Measurements from ENCODE around the gene MYH14.
"Not testable (repeated sequence)": the region's sequence is repeated elsewhere in the genome, so short reads cannot be mapped to it uniquely, and the experiment has no call there.

Gene MYH14

DNA sequence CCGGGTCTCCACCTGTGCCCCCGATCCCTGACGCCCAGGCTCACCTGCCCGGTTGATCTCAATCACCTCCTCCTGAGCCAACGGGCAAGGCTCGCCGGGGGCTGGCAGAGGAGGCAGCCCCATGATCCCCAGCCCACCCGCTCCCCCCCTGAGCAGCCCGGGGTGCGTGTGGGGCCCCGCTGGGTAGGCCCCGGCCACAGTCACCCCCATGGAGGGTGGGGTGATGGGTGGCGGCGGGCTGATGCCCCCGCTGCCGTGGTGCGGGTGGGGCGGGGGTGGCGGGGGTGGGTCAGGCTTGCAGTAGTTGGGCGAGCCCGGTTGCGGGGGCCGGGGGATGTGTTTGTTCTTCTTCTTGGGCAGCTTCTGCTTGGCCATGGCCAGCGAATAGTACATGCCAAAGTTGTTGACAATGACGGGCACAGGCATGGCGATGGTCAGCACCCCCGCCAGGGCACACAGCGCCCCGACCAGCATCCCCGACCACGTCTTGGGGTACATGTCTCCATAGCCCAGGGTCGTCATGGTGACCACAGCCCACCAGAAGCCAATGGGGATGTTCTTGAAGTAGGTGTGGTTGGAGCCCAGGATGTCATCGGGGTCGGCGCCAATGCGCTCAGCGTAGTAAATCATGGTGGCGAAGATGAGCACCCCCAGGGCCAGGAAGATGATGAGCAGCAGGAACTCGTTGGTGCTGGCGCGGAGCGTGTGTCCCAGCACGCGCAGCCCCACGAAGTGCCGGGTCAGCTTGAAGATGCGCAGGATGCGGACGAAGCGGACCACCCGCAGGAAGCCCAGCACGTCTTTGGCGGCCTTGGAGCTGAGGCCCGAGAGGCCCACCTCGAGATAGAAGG, 119.7 kb downstream of the MYH14 start:
- no peak for ATAC-seq

DNA sequence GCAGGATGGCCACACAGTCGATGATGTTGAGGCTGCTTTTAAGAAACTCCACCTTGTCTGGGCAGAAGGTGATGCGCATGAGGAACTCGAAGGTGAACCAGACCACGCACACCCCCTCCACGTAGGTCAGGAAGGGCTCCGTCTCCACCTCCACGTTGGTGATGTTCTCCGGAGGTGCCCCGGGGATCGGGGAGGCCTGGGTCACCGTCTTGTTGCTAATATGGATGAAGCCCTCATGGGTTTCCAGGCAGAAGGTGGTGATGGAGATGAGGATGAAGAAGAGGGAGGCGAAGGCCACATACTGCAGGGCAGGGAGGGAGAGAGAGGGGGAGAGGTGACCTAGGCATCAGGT, 120.3 kb downstream of the MYH14 start:
- no peak for ATAC-seq

DNA sequence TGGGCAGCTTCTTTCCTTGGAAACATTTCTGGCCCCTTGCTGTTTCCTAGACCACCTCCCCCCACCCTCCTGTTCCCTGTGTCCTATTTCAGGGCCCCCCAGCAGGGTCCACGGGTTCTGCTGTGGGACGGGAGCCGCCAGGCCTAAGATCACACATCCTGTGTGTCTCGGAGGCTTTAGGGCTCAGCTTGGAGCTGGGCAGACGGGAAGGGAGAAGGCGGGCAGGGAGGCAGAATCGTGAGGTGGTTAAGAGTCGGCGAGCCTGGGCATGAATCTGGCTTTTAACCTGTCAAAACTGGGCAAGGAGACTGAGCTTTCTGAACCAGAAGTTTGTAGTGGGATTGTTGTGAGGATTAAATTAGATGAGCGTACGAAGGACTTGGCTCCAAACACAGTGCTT, 120.9 kb downstream of the MYH14 start:
- ATAC-seq: no peak

DNA sequence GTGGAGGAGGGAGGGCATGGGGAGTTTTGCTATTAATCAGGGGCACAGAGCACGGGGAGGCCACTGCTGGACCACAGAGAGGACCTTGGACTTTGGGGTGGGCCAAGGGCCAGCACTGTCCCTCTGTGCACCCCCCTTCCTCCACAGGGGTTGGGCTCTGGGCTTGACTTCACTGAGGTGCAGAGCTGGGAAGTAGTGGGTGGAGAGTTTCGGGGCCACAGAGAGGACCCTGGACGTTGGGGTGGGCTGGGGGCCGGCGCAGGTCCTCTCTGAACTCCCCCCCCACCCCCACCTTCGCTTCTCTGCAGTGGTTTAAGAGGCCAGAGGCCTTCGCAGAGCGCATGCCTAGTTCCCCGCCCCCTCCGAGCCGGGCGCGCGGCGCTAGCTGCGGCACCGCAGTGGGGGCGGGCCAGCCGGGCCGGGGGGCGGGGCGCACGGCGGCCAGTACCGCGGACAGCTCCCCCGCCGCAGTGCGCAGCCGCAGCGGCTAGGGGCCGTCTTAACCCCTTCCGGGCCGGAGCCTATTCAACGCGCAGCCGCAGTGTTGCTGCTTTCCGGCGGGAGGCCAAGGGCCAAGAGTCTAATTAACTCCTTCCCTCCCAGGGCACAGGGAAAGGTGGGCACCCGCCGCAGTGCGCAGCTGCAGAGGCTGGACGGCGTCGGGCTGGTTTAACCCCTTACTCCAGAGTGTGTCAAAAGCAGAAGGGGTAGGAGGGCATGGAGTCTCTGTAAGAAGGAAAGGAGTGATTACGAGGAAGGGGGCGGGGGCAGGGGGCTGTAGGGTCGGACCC, 122.1 kb downstream of the MYH14 start:
- ATAC-seq: peak in 1 of 2 donors; percentile 7

DNA sequence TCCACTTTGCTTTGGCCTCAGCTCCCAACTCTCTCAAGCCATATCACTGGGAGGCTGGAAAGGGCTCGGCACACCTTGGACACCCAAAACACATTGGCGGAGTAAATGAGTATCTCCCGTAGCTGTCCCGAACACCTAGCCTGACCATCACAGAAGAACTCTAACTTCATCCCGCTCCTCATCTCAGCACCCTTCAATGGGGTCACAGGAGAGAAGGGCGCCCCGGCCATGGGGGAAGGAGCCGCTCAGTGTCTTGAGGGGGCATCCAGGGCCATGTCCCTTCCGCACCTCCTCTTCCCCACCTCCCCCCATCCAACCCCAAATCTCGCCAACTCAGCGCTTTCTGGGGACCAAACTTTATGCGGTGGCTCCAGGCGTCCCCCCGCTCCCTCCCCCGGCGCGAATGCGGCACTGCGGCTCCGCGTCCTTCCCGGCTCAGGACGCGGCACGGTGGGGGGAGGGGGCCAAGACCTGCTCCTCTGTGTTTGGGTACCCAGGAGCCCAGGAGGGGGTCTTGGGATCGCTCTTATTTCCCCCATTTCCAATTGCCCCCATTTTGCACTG, 122.8 kb downstream of the MYH14 start:
- no peak for ATAC-seq

DNA sequence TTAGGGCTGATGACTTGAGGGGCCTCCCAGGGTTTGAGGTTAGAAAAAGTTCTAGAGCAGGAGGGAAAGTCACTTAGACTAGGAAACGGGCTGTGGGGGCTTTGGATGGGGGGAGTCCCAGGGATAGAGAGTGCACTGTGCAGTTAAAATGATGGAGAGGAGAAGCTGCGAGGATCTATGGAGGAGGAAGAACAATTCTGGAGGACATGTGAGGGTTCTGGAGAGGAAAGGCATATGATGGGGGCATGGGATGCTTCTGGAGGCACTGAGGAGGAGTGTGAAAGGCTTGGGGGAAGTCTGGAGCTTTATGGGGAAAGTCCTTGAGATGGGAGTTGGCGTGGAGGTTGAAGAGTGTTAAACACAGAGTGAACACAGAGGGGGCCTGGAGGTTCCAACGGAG, 123.6 kb downstream of the MYH14 start:
- no peak for ATAC-seq

DNA sequence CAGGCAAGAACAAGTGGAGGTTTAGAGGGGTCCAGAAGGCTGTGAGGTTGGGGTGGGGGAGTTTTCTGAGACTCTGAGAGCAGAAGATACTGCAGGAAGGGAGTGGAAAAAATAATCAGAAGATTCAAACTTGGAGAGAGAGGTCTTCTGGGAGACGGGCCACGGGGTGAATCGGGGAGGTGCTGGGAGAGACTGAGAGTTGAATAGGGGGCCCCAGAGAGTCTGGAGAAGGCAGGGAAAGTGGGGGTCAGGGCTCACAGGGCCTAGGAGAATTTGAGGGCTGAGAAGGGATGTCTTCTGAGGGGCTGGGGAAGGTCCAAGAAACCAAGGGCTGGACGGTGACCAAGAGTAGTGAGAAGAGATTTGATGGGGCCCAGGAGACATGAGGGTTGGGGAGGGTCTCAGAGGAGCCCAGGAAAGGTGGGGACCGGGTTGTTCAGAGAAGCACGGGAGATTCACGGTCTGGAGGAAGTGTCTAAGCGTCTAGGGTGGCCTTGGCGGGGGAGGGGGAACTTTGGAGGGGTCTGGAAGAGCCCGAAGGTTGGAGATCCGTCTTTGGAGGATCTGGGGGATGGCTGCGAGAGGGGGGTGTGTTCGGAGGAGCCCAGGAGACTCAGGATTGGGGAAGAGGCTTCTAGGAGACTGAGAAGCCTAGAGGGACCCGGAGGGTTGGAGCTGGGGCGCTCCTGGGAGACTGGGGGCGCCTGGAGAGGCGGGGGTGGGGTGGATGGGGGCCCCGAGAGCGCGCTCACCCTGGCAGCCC, 124.2 kb downstream of the MYH14 start:
- no peak for ATAC-seq

DNA sequence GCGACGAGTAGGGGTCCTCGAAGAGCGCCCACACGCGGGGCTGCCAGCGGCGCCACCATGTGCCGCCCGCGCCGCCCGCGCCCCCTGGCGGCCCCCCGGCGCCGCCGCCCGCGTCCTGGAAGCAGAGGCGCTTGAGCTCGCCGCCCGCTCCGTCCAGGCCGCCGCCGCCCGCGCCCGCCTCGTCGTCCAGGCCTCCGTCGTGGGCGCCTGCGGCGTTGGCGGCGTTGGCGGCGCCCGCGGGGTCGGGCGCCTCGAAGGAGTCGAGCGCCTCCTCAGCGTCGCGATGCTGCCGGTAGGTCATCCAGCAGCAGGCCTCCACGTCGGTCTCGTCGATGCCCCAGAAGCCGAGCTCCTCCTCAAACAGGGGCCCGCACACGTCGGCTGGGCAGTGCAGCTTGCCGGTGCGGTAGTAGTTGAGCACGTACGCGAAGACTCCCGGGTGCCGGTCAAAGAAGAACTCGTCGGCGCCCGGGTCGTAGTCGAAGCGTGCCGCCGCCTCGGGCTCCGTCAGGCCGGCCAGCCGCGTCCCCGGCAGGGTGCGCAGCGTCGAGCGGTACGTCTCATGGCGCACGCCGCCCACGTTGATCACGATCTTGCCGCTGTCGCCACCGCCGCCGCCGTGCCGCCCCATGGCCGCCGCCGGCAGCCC, 124.9 kb downstream of the MYH14 start:
- ATAC-seq: no peak

DNA sequence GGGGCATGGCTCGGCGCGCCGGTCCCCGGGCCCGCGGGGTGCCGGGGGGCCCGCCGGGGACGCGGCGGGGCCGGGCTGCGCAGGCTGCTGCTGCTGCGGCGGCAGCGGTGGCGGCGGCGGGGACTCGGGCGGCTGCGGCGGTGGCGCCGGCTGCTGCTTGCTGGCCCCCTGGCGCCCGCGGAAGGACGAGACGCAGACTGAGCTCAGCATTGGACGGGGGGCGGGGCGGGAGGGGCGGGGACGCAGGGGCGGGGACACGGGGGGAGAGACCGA, 125.4 kb downstream of the MYH14 start:
- peak; percentile 30 to 31 for ATAC-seq

DNA sequence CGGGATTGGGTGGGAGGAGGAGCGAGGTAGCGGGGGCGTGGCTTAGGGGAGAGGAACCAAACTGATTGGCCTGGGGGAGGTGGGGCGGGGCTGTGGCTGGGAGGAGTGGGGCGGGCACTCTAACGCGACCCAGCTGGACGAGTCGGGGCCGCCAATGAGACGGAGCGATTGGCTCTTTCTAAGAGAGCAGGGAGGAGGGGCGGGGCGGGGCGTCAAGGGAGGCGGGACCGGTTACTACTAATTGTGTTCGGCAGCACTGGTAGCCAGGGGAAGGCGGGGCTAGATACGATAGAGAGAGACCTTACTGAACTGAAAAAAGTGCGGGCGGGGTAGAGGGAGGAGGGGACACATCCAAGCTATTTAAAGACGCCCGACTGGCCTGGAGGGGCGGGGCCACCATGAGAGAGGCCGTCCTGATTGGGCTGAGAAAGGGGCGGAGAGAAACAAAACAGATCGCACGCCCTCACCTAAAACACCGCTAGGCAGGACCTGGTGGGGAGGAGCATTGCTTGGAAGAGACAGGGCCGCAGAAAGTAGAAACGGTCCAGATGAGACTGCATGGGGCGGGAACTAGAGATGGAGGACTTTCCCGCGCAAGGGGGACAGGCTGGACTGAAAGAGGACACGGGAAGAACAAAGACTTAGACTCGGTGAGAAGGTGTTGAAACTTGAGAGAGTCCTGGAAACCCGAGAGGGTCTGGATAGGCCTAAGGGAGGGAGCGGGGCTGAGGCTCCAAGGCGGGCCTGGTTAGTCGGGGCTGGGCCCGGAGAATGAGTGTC, 125.9 kb downstream of the MYH14 start, which contains the start of gene KCNC3:
KCNC3 (minus strand) TSS at position 232 of the 780 bp plus-strand sequence. CDS start 295 bp downstream, outside the sequence.
- ATAC-seq: peak; percentile 75

DNA sequence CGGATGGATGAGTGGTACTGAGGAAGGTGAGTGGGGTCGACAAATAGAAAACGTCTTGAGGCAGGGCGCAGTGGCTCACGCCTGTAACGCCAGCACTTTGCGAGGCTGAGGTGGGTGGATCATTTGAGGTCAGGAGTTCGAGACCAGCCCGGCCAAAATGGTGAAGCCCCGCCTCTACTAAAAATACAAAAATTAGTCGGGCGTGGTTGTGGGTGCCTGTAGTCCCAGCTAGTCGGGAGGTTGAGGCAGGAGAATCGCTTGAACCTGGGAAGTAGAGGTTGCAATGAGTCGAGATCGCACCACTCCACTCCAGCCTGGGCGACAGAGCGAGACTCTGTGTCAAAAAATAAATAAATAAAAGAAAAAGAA, 126.5 kb downstream of the MYH14 start:
- ATAC-seq: not testable (repeated sequence)

DNA sequence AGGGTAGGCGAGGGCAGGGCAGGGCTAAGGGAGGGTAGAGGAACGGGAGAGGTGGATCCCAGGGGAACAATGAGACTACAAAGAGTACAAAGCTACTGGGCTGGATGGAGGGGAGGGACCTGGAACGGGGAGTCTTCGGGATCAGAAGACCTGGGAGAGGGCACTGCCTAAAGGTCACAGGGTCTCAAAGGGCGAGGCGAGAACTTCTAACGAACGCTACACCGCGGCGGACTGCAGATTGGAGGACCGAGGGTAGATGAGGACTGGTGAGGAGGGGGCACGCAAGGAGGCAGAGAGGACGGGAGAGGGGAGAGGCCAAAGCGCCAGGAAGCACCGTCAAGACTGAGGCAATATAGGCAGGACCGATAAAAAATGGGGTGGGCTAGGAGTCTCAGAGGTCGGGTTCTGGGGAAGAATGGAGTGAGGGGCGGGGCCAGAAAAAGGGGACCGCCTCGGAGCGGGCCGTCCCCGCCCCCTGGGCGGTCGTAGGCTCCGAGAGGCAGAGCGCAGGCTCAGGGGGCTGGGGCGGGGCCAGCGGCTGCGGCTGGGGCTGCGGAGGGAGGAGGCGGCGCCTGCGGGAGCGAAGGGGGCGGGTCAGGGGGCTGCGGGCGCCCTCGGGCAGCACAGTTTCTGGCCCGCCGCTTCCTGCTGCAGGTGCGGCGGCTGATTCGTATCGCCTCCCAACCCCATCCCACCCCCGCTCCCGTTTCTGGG, 127.1 kb downstream of the MYH14 start:
- peak; percentile 29 to 33 for ATAC-seq

DNA sequence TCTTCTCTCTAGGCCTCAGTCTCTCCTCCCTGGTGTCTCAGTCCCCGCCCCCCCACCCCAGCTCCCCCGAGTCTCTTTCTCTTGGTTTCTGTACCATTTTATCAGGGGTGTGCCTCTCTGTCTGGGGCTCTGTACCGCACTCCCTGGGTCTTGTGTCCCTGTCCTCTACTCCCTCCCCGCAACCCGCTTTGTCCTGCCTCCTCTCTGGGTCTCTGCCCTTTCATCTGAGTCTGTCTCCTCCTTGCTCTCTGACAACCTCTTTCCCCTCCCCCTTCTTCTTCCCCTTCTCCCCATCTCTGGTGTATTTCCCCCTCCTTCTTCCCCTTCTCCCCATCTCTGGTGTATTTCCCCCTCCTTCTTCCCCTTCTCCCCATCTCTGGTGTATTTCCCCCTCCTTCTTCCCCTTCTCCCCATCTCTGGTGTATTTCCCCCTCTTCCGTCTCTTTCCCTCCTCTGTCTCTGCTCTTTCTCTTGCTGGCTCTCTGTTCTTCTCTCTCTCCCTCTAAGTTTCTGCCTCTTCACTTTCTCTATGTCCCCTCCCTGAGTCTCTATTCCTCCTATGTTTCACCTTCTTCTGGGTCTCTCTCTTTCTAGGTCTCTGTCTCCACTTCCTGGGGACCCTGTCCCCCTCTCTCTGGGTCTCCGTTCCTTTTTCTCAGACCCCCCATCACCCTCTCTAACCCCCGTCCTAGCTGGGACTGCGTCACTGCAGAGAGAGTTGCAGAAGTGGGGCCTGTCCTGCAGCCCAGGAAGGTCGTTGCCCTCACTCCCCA, 128.0 kb downstream of the MYH14 start:
- ATAC-seq: no peak

DNA sequence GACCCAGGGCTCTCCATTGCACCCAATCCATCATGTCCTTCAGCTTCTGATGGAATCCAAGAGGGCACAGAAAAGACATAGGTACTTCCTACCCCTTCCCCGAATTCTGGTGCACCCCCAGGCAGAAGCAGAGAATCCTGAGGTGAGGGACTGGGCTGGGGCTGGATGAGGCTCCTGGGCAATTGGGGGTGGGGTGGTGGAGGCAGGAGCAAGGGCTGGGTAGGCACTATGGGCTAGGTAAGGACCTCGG, 128.5 kb downstream of the MYH14 start:
- no peak for ATAC-seq

DNA sequence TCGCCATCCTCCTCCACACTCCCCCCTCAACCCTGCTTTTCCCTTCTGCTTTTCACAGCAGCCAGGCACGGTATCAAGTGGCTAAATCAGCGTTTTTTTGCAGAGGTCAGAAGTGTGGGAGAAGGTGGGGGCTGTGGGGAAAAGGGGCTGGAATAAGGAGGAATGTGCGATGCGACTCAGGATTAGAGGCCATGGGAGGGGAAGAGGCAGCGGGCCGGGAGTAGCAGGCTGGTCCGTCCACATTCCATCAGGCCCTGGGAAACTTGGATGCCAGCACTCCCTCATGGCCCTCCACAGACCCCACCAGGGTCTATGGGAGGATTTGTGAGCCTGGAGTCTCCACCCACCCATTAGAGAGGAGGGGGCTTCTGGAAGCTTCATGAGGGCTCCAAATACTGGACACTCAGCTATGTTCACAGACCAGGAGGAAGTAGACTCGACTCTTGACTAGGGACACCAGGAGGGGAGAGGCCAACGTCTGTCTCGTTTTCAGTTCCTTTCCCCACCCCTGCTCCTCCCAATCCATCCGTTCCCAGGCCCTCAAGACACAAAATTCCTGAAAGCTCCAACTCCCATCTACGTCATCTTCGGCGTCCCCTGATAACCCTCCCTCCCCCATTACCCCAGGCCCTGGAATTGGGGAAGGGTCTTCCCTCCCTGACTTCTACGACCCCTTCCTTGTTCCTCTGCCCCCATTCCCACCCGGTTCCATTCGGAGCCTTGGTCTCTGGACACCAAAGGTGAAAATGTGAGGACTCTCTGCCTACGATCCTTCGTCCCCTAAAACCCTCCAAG, 129.0 kb downstream of the MYH14 start:
- ATAC-seq: no peak

DNA sequence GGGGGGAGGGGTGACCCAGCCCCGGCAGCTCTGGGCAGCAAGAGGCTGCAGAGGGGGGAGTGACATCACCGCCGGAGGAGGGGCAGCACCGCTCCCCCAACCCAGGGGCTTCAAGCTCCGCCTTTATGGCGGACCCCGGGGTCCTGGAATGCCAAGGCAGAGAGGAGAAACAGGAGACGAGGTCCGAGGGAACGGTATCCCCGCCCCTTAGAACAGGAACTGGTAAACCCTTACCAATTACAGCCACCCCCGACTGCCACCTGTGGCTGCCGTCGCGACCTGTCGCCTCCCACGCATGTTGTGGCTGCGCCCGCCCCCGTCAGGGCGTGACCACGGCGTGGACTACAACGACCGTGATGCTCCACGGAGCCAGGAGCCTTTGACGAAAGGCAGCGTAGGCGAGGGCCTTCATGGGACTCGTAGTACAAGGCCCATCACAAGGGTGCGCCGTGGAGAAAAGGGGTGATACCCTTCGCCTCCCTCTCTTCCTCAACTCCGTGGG, 129.9 kb downstream of the MYH14 start:
- ATAC-seq: peak; percentile 61 to 63

DNA sequence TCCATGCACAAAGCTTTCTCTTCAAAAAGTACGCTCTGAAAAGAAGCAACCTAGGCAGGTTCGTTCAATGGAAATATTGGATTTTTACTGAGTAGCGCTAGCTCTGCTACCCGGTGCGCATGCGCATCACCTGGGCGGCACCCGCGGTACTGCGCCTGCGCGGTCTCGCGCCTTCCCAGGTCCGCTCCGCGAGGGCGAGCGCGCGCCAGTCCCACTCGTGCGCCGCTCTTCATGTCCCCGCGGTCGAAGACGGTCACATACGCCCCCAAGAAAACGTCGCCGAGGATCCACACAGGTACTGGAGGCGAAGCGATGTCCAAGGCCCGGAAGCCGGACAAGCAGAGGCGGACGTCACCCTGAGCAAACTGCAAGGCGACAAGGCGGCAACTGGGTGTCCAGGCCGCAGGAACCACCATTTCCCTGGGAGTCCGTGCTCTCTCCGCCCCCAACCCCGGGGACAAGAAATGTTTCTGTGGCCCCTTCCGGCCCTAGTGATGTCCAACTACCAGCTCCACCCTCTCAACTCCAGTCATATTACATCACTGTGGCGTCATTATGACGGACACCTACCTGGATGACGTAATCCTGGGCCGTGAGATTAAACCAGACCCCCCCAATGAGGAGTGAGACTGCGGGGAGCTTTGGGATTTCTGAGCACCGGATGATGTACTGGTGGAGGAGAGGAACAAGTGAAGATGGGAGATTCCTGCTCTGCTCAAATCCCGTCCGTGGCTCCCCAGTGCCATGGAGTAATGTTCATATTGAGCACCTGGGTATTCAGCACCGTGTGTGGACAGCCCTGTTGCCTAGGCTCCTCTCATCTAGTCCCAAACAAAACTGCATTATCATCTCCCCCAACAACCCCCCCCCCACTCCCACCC, 130.6 kb downstream of the MYH14 start:
- peak; percentile 4 to 5 for ATAC-seq

DNA sequence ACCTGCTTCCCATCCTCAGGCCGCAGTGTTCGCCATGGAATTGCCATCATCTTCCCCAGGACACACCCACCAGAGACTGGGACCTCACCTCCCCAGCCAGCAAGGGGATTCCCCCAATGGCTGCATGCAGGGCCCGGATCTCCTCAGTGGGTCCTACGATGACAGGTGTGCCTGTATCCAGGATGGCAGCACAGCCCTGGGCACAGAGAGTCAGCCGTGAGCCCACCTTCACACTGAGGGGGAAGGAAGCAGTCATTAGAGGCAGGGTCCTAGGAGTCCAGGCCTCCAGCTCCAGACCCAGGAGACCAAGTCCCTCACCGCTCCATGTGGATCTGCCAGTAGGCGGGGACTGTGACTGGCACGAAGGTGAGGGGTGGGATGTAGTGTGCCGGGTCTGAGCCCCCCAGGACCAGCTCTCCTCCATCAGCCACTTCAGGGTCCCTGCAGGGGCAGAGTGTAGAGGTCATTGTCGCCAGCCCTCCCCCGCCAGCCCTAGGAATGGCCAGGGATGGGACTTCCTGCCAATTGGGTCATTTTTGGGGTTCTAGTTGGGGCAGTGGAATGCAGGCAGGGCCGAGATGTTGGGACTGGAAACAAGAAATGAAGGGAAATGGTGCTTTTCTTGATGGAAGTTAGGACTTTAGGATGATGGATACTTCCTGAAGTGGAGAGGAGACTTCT, 131.5 kb downstream of the MYH14 start:
- ATAC-seq: no peak

All from activated CD4-positive, CD25-positive, alpha-beta regulatory T cell treated with anti-CD3 and anti-CD28 coated beads, Interleukin-2, amount 50 U/mL, for 24 hours (primary cell).